SH-SY5Y (cell line): Measurements from ENCODE around the gene CAT.

Experiments
- GATA2 ChIP-seq: IDR thresholded peaks from 2 replicates; pipeline ENCODE4 v1.6.1; 2011; ENCODE audit warnings: mild to moderate bottlenecking, low read depth, low read length
- GATA3 ChIP-seq: IDR thresholded peaks from 2 replicates; pipeline ENCODE4 v1.6.1; 2011; ENCODE audit warnings: low read depth, mild to moderate bottlenecking, low read length, moderate library complexity

DNA sequence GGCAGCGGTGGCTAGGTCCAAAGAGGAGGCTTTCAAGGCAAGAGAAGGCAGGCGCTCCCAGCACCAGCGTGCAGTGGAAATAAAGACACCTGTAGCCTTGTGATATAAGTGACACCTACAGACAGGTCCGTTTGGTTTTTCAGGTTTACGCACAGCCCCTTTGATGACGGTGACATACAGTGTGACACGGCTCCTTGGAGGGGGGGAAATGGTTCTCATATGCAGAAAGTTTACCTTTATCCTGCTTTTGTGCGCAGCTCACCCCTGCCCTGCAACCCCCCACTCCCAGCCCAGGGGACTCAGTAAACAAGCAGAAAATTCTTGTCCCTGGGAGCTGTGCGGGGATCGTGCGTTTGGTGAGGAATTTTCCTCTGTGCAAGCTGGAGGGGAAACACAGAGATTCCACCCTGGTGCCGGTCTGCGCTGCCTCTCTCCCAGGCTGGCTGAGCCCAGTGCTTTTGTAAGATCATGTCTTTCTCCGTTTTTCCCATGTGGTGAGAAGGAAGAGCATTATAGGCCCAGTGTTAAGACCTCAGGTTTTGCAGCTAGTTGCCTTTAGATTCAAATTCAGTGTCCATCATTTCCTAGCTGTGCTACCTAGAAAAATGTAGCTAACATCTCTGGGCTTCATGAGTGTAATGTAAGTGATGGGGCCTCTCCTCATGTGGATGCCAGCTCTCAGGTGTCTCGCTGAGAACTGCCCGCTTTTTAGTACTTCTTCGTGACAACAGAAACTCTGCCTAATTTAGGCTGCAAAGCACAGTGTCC lies 75.1 kb downstream of the CAT start, which contains the start of gene ELF5:
- TF ChIP-seq GATA2 (no peak), GATA3 (no peak)
